HEK293T (cell line): ENCODE measurements around the gene SORBS2.

Experiments
- CTBP1 ChIP-seq: fragments of 450-650 bp; IDR thresholded peaks from 2 replicates; pipeline ENCODE4 v1.6.1; 2016; ENCODE audit warnings: borderline replicate concordance
- HDGF ChIP-seq: fragments of 450-650 bp; IDR thresholded peaks from 2 replicates; pipeline ENCODE4 v1.6.1; 2017; ENCODE audit warnings: antibody characterized with exemption, borderline replicate concordance
- NFRKB ChIP-seq: fragments of 450-650 bp; IDR thresholded peaks from 2 replicates; pipeline ENCODE4 v1.6.1; 2016; ENCODE audit warnings: mild to moderate bottlenecking, moderate library complexity
- PKNOX1 ChIP-seq: fragments of 450-650 bp; IDR thresholded peaks from 2 replicates; pipeline ENCODE4 v1.6.1; 2016
- SP1 ChIP-seq: fragments of 450-650 bp; IDR thresholded peaks from 2 replicates; pipeline ENCODE4 v1.6.1; 2017

DNA sequence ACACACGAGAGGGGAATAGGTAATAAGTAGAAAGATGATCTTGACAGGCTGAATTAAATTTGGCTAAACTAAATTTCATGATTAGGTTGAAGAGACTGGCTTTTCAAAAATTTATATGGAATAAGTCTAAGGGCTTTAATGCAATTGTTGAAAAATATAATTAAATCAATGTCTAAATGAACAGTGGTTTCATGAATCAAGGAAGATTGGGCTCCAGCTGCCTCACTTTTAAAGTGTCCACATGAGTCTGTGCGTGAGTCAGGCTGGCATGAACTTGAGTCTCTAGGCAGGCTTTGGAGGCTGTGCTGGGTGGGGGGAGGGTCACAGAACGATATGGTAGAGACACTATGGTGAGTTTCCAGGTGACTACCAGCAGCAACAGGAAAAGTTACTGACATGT, 111.9 kb downstream of the SORBS2 start:
- TF ChIP-seq PKNOX1: no peak
- no peak for TF ChIP-seq CTBP1
- no peak for TF ChIP-seq SP1
- no peak for TF ChIP-seq HDGF
- no peak for TF ChIP-seq NFRKB
